Stimulated activated naive CD8-positive, alpha-beta T cell treated with anti-CD3 and anti-CD28 coated beads, Interleukin-15, Interleukin-2, amounts not matched to agents 100 ng/mL and 50 ng/mL, for 24 hours (primary cell): ENCODE data around the gene AQP11.
"Not testable (repeated sequence)": the region's sequence is repeated elsewhere in the genome, so short reads cannot be mapped to it uniquely, and the experiment has no call there.

Experiments used
- H3K27ac Mint-ChIP-seq: one replicate; pipeline ENCODE4 v1.8.0; 2021; ENCODE audit warnings: mild to moderate bottlenecking, mixed read lengths
- H3K27me3 Mint-ChIP-seq: one replicate; pipeline ENCODE4 v1.8.0; 2021; ENCODE audit warnings: mixed read lengths
- H3K36me3 Mint-ChIP-seq: one replicate; pipeline ENCODE4 v1.8.0; 2021; ENCODE audit warnings: low read depth, mixed read lengths
- H3K4me1 Mint-ChIP-seq: one replicate; pipeline ENCODE4 v1.8.0; 2021; ENCODE audit warnings: low read depth, mixed read lengths
- H3K4me3 Mint-ChIP-seq: one replicate; pipeline ENCODE4 v1.8.0; 2021; ENCODE audit warnings: mild to moderate bottlenecking, mixed read lengths
- H3K9me3 Mint-ChIP-seq: one replicate; pipeline ENCODE4 v1.8.0; 2021; ENCODE audit warnings: mixed read lengths

The AQP11 gene

GRCh38 chr11:77589521-77590193 lies at the start of gene AQP11:
TSS of gene AQP11 (plus strand) at chr11:77589953. CDS start at chr11:77589993, 40 bp downstream.
- Mint-ChIP-seq H3K4me1 (peaks cover 18% of the 10 kb centered on the region), H3K9me3 (no peaks in the 10 kb centered on the region), H3K36me3 (no peaks in the 10 kb centered on the region), H3K4me3 (peak within 1 kb of the TSS; percentile 82), H3K27ac (no peak within 1 kb of the TSS), H3K27me3 (peaks cover 13% of the 10 kb centered on the region)

- no peaks in the 10 kb centered on the region for H3K4me1 Mint-ChIP-seq
- H3K27me3 Mint-ChIP-seq, result no peaks in the 10 kb centered on the region
- H3K36me3 Mint-ChIP-seq, result no peaks in the 10 kb centered on the region
- no peaks in the 10 kb centered on the region for H3K9me3 Mint-ChIP-seq
- H3K27ac Mint-ChIP-seq, result no peak overlapping the region
- H3K4me3 Mint-ChIP-seq, result no peak overlapping the region
Measured at GRCh38 chr11:77542296-77542695, 47.5 kb upstream of the AQP11 start.

- H3K27ac Mint-ChIP-seq, result no peak overlapping the region
- no peak overlapping the region for H3K4me3 Mint-ChIP-seq
- no peaks in the 10 kb centered on the region for H3K36me3 Mint-ChIP-seq
- peaks cover 4% of the 10 kb centered on the region for H3K4me1 Mint-ChIP-seq
- no peaks in the 10 kb centered on the region for H3K9me3 Mint-ChIP-seq
- H3K27me3 Mint-ChIP-seq, result no peaks in the 10 kb centered on the region
Measured at GRCh38 chr11:77547047-77547836, 42.5 kb upstream of the AQP11 start.

- Mint-ChIP-seq H3K4me3 (no peak overlapping the region), H3K27me3 (no peaks in the 10 kb centered on the region), H3K9me3 (no peaks in the 10 kb centered on the region), H3K27ac (no peak overlapping the region), H3K4me1 (peaks cover 4% of the 10 kb centered on the region), H3K36me3 (no peaks in the 10 kb centered on the region)
Measured at GRCh38 chr11:77547863-77548551, 41.7 kb upstream of the AQP11 start.

GRCh38 chr11:77548552-77549445 lies 41.0 kb upstream of the AQP11 start:
- no peaks in the 10 kb centered on the region for H3K36me3 Mint-ChIP-seq
- H3K27ac Mint-ChIP-seq, result no peak overlapping the region
- H3K4me1 Mint-ChIP-seq, result peaks cover 4% of the 10 kb centered on the region
- no peaks in the 10 kb centered on the region for H3K27me3 Mint-ChIP-seq
- no peak overlapping the region for H3K4me3 Mint-ChIP-seq
- no peaks in the 10 kb centered on the region for H3K9me3 Mint-ChIP-seq

- H3K4me3 Mint-ChIP-seq, H3K27ac Mint-ChIP-seq, H3K4me1 Mint-ChIP-seq, H3K27me3 Mint-ChIP-seq, H3K9me3 Mint-ChIP-seq, H3K36me3 Mint-ChIP-seq: not testable (repeated sequence)
Measured at GRCh38 chr11:77551426-77551825, 38.3 kb upstream of the AQP11 start.

- H3K27me3 Mint-ChIP-seq, result no peaks in the 10 kb centered on the region
- H3K27ac Mint-ChIP-seq, result no peak overlapping the region
- no peaks in the 10 kb centered on the region for H3K36me3 Mint-ChIP-seq
- H3K4me3 Mint-ChIP-seq, result no peak overlapping the region
- no peaks in the 10 kb centered on the region for H3K4me1 Mint-ChIP-seq
- H3K9me3 Mint-ChIP-seq, result peaks cover 6% of the 10 kb centered on the region
Measured at GRCh38 chr11:77557553-77557952, 32.2 kb upstream of the AQP11 start.

GRCh38 chr11:77558380-77558779 lies 31.4 kb upstream of the AQP11 start:
- Mint-ChIP-seq H3K36me3 (no peaks in the 10 kb centered on the region), H3K9me3 (peaks cover 7% of the 10 kb centered on the region), H3K4me1 (no peaks in the 10 kb centered on the region), H3K27ac (no peak overlapping the region), H3K4me3 (no peak overlapping the region), H3K27me3 (no peaks in the 10 kb centered on the region)

GRCh38 chr11:77559686-77560401 lies 29.9 kb upstream of the AQP11 start:
- H3K27ac Mint-ChIP-seq, result no peak overlapping the region
- no peaks in the 10 kb centered on the region for H3K36me3 Mint-ChIP-seq
- peaks cover 7% of the 10 kb centered on the region for H3K9me3 Mint-ChIP-seq
- H3K4me1 Mint-ChIP-seq, result no peaks in the 10 kb centered on the region
- H3K27me3 Mint-ChIP-seq, result peaks cover 1% of the 10 kb centered on the region
- H3K4me3 Mint-ChIP-seq, result no peak overlapping the region

- Mint-ChIP-seq H3K4me3 (no peak overlapping the region), H3K9me3 (peaks cover 10% of the 10 kb centered on the region), H3K4me1 (no peaks in the 10 kb centered on the region), H3K36me3 (no peaks in the 10 kb centered on the region), H3K27ac (no peak overlapping the region), H3K27me3 (peaks cover 7% of the 10 kb centered on the region)
Measured at GRCh38 chr11:77560605-77561004, 29.1 kb upstream of the AQP11 start.

GRCh38 chr11:77561257-77561656 lies 28.5 kb upstream of the AQP11 start:
- no peaks in the 10 kb centered on the region for H3K36me3 Mint-ChIP-seq
- no peaks in the 10 kb centered on the region for H3K4me1 Mint-ChIP-seq
- no peak overlapping the region for H3K27ac Mint-ChIP-seq
- peaks cover 10% of the 10 kb centered on the region for H3K27me3 Mint-ChIP-seq
- H3K9me3 Mint-ChIP-seq, result peaks cover 10% of the 10 kb centered on the region
- H3K4me3 Mint-ChIP-seq, result no peak overlapping the region

- no peaks in the 10 kb centered on the region for H3K36me3 Mint-ChIP-seq
- H3K4me3 Mint-ChIP-seq, result no peak overlapping the region
- peaks cover 14% of the 10 kb centered on the region for H3K27me3 Mint-ChIP-seq
- no peaks in the 10 kb centered on the region for H3K4me1 Mint-ChIP-seq
- peaks cover 3% of the 10 kb centered on the region for H3K9me3 Mint-ChIP-seq
- no peak overlapping the region for H3K27ac Mint-ChIP-seq
Measured at GRCh38 chr11:77568306-77568705, 21.4 kb upstream of the AQP11 start.

- Mint-ChIP-seq H3K27me3 (peaks cover 14% of the 10 kb centered on the region), H3K27ac (no peak overlapping the region), H3K36me3 (no peaks in the 10 kb centered on the region), H3K4me3 (no peak overlapping the region), H3K4me1 (no peaks in the 10 kb centered on the region), H3K9me3 (peaks cover 3% of the 10 kb centered on the region)
Measured at GRCh38 chr11:77568916-77569675, 20.7 kb upstream of the AQP11 start.
